Superior temporal gyrus (tissue), 1 donor: ENCODE data around the gene ELOB.
A peak's percentile ranks its signal among the peaks of the same experiment; 100 is the strongest.

Source experiments
- DNase-seq: peaks from one replicate; pipeline ENCODE4 v3.0.0-alpha.2; 2016; ENCODE audit errors: extremely low spot score

The ELOB gene

GRCh38 chr16:2768403-2769089 is 8.5 kb downstream of the ELOB start:
- no peak for DNase-seq

- DNase-seq, result no peak
These were observed 9.2 kb downstream of the ELOB start for GRCh38 chr16:2767891-2768290.

- no peak for DNase-seq
These were observed 9.8 kb downstream of the ELOB start for GRCh38 chr16:2767140-2767731.

GRCh38 chr16:2766430-2767139 is 10.5 kb downstream of the ELOB start:
- DNase-seq, result no peak

GRCh38 chr16:2765462-2766404 is 11.3 kb downstream of the ELOB start:
- DNase-seq, result no peak

- DNase-seq, result no peak
These were observed 12.4 kb downstream of the ELOB start for GRCh38 chr16:2764718-2765117.

- no peak for DNase-seq
These were observed 13.9 kb downstream of the ELOB start for GRCh38 chr16:2763173-2763572.

- DNase-seq, result no peak
These were observed 14.4 kb downstream of the ELOB start for GRCh38 chr16:2762711-2763110.

- DNase-seq, result no peak
These were observed 15.0 kb downstream of the ELOB start for GRCh38 chr16:2761886-2762583.

- no peak for DNase-seq
These were observed 15.6 kb downstream of the ELOB start for GRCh38 chr16:2761472-2761871.

GRCh38 chr16:2757344-2757743 is 19.7 kb downstream of the ELOB start:
- no peak for DNase-seq

GRCh38 chr16:2756288-2757015 is 20.6 kb downstream of the ELOB start:
- no peak for DNase-seq

GRCh38 chr16:2755158-2755557 is 21.9 kb downstream of the ELOB start:
- DNase-seq, result no peak

- no peak for DNase-seq
These were observed 23.4 kb downstream of the ELOB start for GRCh38 chr16:2753733-2754020.

GRCh38 chr16:2752850-2753732 is 24.0 kb downstream of the ELOB start:
- peak; percentile 76 for DNase-seq

- peak; percentile 98 for DNase-seq
These were observed 24.8 kb downstream of the ELOB start, which contains the start of gene SRRM2 for GRCh38 chr16:2752035-2752849. TSS of gene SRRM2 (plus strand) at chr16:2752638. CDS start at chr16:2756365, 3,727 bp downstream.

- no peak for DNase-seq
These were observed 25.5 kb downstream of the ELOB start for GRCh38 chr16:2751577-2752034.

- no peak for DNase-seq
These were observed 27.1 kb downstream of the ELOB start for GRCh38 chr16:2749936-2750335.

- no peak for DNase-seq
These were observed 27.6 kb downstream of the ELOB start for GRCh38 chr16:2749476-2749875.
